ENCODE data around the gene LRRC3C.

GRCh38 chr17:39994448-39994847, 66.9 kb downstream of the LRRC3C start:
- TF ChIP-seq CTCF (IDR thresholded peaks at IDR 0.05) (no peak), POLR2A (IDR thresholded peaks at IDR 0.05) (no peak)
